DOHH2 (cell line): Measurements from ENCODE around the gene KRT10.

Experiments
- H3F3A ChIP-seq: fragments of 200-600 bp; sonication (generic), shearing (Covaris generic); 2 replicates; pipeline ENCODE4 v1.6.0; 2016; ENCODE audit warnings: antibody characterized with exemption, mild to moderate bottlenecking; ENCODE audit not compliant: control insufficient read depth, insufficient read depth
- H3K27ac ChIP-seq: fragments of 200-600 bp; sonication (generic); 2 replicates; pipeline ENCODE4 v1.5.1; 2014; ENCODE audit warnings: low read depth, mild to moderate bottlenecking, low read length, moderate library complexity
- H3K27me3 ChIP-seq: fragments of 200-600 bp; sonication (generic); 2 replicates; pipeline ENCODE4 v1.6.1; 2014; ENCODE audit warnings: mild to moderate bottlenecking, low read length, mixed read lengths; ENCODE audit not compliant: control insufficient read depth
- H3K36me3 ChIP-seq: fragments of 200-600 bp; sonication (generic); 2 replicates; pipeline ENCODE4 v1.6.1; 2014; ENCODE audit warnings: mild to moderate bottlenecking, low read length, moderate library complexity, mixed read lengths; ENCODE audit not compliant: control insufficient read depth
- H3K4me1 ChIP-seq: fragments of 200-600 bp; sonication (generic); 2 replicates; pipeline ENCODE4 v1.6.1; 2014; ENCODE audit warnings: mild to moderate bottlenecking, low read length, mixed read lengths; ENCODE audit not compliant: control insufficient read depth
- H3K4me2 ChIP-seq: fragments of 200-600 bp; sonication (generic); 2 replicates; pipeline ENCODE4 v1.6.0; 2014; ENCODE audit warnings: mild to moderate bottlenecking, low read length, moderate library complexity
- H3K4me3 ChIP-seq: fragments of 200-600 bp; sonication (generic); 2 replicates; pipeline ENCODE4 v1.5.1; 2014; ENCODE audit warnings: mild to moderate bottlenecking, low read length, mixed read lengths
- H3K79me2 ChIP-seq: fragments of 200-600 bp; sonication (generic); 2 replicates; pipeline ENCODE4 v1.6.1; 2014; ENCODE audit warnings: mild to moderate bottlenecking, low read length, mixed read lengths; ENCODE audit not compliant: control insufficient read depth
- H3K9me2 ChIP-seq: fragments of 200-600 bp; sonication (generic); replicated peaks from 2 replicates; pipeline ENCODE4 v1.6.1; 2014; ENCODE audit warnings: mild to moderate bottlenecking, low read length, mixed read lengths; ENCODE audit not compliant: control insufficient read depth
- H3K9me3 ChIP-seq: fragments of 200-600 bp; sonication (generic); 2 replicates; pipeline ENCODE4 v1.6.1; 2014; ENCODE audit warnings: antibody characterized with exemption, low read length, mixed read lengths; ENCODE audit not compliant: control insufficient read depth, insufficient read depth
- H4K20me1 ChIP-seq: fragments of 200-600 bp; sonication (generic); 2 replicates; pipeline ENCODE4 v1.6.0; 2014; ENCODE audit warnings: low read depth, mild to moderate bottlenecking, antibody characterized with exemption, low read length, moderate library complexity; ENCODE audit not compliant: control insufficient read depth, insufficient read depth
- EZH2phosphoT487 ChIP-seq: fragments of 200-600 bp; sonication (generic); IDR thresholded peaks from 2 replicates; pipeline ENCODE4 v1.6.1; 2017; ENCODE audit warnings: borderline replicate concordance, mild to moderate bottlenecking, antibody characterized with exemption, low read length, moderate library complexity, mixed read lengths
- TF ChIP-seq, protein P1 (sequence below): fragments of 200-600 bp; sonication (generic); IDR thresholded peaks from one replicate; pipeline ENCODE4 v1.5.1; 2014; ENCODE audit warnings: antibody characterized with exemption, mild to moderate bottlenecking, low read depth, low read length; ENCODE audit not compliant: poor library complexity, severe bottlenecking

KRT10 gene

DNA sequence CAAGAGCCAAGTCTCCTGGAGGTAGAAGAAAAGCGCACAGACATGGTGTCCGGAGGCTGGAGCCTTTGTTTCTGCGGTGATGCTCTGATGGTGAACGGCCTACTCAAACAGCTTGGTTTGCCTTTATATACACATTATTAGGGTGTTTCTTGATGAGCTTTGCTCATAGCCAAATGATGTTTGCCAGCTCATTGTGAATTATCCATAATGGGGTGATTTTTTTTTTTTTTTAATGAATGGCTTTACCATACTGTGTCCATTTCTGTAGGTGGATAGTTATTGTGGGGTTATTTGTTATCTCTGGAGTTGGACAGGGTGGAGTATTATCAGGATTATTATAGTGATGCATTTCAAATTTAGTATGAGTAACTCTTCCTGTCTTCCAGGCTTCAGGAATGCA is 40.0 kb downstream of the KRT10 start, which contains the start of gene KRT27:
TSS of gene KRT27 (minus strand) at position 101 of the 400 bp plus-strand sequence. CDS start at position 44, 57 bp downstream.
- no peaks in the 10 kb centered on the region for H3K9me2 ChIP-seq
- no peaks in the 10 kb centered on the region for H3K79me2 ChIP-seq
- H4K20me1 ChIP-seq: no peaks in the 10 kb centered on the region
- H3K4me3 ChIP-seq: no peak within 1 kb of the TSS
- peaks cover 14% of the 10 kb centered on the region for H3K27me3 ChIP-seq
- H3K36me3 ChIP-seq: no peaks in the 10 kb centered on the region
- H3K4me2 ChIP-seq: no peak within 1 kb of the TSS
- no peaks in the 10 kb centered on the region for H3K4me1 ChIP-seq
- no peaks in the 10 kb centered on the region for H3K9me3 ChIP-seq
- no peaks in the 10 kb centered on the region for H3F3A ChIP-seq
- TF ChIP-seq EZH2phosphoT487: no peak
- TF ChIP-seq, protein P1, sequence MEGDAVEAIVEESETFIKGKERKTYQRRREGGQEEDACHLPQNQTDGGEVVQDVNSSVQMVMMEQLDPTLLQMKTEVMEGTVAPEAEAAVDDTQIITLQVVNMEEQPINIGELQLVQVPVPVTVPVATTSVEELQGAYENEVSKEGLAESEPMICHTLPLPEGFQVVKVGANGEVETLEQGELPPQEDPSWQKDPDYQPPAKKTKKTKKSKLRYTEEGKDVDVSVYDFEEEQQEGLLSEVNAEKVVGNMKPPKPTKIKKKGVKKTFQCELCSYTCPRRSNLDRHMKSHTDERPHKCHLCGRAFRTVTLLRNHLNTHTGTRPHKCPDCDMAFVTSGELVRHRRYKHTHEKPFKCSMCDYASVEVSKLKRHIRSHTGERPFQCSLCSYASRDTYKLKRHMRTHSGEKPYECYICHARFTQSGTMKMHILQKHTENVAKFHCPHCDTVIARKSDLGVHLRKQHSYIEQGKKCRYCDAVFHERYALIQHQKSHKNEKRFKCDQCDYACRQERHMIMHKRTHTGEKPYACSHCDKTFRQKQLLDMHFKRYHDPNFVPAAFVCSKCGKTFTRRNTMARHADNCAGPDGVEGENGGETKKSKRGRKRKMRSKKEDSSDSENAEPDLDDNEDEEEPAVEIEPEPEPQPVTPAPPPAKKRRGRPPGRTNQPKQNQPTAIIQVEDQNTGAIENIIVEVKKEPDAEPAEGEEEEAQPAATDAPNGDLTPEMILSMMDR: no peak
- H3K27ac ChIP-seq: no peak within 1 kb of the TSS

DNA sequence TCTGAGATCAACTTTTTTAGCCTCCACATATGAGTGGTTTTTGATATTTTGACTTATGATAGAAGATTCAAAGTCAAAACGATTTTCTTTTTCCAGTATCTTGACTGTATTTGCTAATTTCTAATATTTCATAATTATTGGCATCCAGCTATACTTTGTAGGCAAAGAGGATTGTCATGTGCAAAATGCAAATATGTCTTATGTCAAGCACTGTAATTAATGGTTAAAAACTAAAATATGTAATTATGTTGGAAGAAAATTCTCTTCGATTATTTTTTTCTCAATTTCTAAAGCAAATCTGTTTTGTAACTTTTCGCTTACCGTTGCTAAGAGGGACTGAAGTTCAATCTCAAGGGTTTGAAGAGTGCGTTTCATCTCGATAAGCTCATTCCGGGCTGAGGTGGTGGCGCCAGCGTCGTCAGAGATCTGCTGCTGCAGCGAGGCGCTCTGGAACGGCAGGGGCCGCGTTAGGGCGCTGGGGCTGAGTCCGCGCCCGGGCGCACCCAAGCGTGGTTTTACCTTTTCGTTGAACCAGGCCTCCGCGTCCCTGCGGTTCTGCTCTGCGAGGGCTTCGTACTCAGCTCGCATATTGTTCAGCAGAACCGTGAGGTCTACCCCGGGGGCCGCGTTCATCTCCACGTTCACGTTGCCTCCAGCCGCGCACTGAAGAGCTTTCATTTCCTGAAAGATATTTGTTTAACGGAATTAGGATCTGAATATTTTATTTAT is 43.1 kb downstream of the KRT10 start:
- no peak overlapping the region for H3K27ac ChIP-seq
- H3K79me2 ChIP-seq: no peaks in the 10 kb centered on the region
- no peak overlapping the region for H3K4me3 ChIP-seq
- H4K20me1 ChIP-seq: no peaks in the 10 kb centered on the region
- no peaks in the 10 kb centered on the region for H3K9me2 ChIP-seq
- no peaks in the 10 kb centered on the region for H3K4me1 ChIP-seq
- peak overlapping the region; percentile 6; the same call in 1 of the 2 replicates for H3K4me2 ChIP-seq
- no peaks in the 10 kb centered on the region for H3F3A ChIP-seq
- no peak for TF ChIP-seq EZH2phosphoT487
- TF ChIP-seq, protein P1: no peak
- no peaks in the 10 kb centered on the region for H3K36me3 ChIP-seq
- H3K9me3 ChIP-seq: no peaks in the 10 kb centered on the region
- peaks cover 21% of the 10 kb centered on the region for H3K27me3 ChIP-seq

DNA sequence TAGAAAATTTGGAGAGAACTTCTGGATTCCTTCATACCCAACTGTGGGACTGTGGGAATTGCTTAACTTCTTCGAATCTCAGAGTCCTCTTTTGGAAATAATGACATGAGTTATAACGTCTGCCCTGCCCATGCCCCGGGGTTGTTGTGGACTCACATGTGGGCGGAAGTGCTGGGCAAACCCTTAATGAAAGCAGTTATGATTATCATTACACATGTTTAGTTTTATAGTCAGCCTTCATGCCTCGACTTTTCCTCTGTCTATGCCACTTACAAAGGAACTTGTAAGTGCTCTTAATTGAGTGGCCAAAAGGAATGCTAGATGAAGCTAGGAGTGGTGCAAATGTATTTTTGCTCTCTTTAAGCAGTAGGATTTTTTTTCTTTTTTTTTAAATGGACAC is 44.0 kb downstream of the KRT10 start:
- no peak overlapping the region for H3K27ac ChIP-seq
- H3K4me2 ChIP-seq: no peak overlapping the region
- H3K9me2 ChIP-seq: no peaks in the 10 kb centered on the region
- H3K79me2 ChIP-seq: no peaks in the 10 kb centered on the region
- no peaks in the 10 kb centered on the region for H3K4me1 ChIP-seq
- no peak overlapping the region for H3K4me3 ChIP-seq
- TF ChIP-seq, protein P1: no peak
- no peak for TF ChIP-seq EZH2phosphoT487
- H3K27me3 ChIP-seq: peaks cover 21% of the 10 kb centered on the region
- H3K9me3 ChIP-seq: no peaks in the 10 kb centered on the region
- H3K36me3 ChIP-seq: no peaks in the 10 kb centered on the region
- no peaks in the 10 kb centered on the region for H3F3A ChIP-seq
- no peaks in the 10 kb centered on the region for H4K20me1 ChIP-seq
